ENCODE data around the gene NELL2. TPM values are rescaled to one million over a fixed set of nuclear protein-coding genes. Genes with fewer than 3 reads are reported as not detected.
"Not testable (repeated sequence)": the region's sequence is repeated elsewhere in the genome, so short reads cannot be mapped to it uniquely, and the experiment has no call there.

Gene NELL2
- polyA plus RNA-seq, result 1 to 10 TPM in 1 of 3 donors, under 1 TPM in 2; 0.26 to 2.7 (median 0.97) TPM

- 0 to 1% (median 1%) methylated on average over 40 to 53 of the region's 53 CpGs for WGBS, 3 donors
- H3K27ac ChIP-seq (ENCODE audit: low read depth, low read length), result no peak within 1 kb of the TSS
These were observed at the start of gene NELL2 for GRCh38 chr12:44875954-44876543. NELL2 (minus strand) TSS chr12:44876315; CDS start chr12:44875869, 446 bp downstream.

- no peak overlapping the region for H3K27ac ChIP-seq (ENCODE audit: low read depth, low read length)
- 68 to 82% (median 72%) methylated on average over 3 of the region's 3 CpGs for whole genome bisulfite sequencing, 3 donors
These were observed 45.6 kb upstream of the NELL2 start for GRCh38 chr12:44921736-44922135.

DNA sequence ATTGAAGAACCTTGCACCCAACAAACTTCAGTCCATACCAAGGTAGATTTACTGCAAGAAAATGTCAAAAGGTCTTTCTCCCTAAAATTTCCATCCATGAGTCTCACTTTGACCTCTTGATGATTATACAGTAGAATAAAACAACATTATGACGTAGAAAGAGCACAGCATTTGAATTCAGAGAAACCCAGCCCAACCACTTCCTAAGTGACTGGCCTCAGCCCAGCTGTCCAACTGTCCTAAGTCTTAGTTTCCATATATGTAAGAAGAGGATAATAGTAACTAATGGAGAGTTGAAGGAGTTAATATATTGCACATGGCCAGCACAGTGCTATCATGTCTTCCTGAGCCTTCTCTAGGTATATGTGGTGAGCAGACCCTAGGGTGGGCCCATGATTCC, 41.0 kb upstream of the NELL2 start:
- 34 to 83% (median 49%) methylated on average over 1 of the region's 1 CpG for WGBS, 3 donors
- H3K27ac ChIP-seq (ENCODE audit: low read depth, low read length), result no peak overlapping the region

DNA sequence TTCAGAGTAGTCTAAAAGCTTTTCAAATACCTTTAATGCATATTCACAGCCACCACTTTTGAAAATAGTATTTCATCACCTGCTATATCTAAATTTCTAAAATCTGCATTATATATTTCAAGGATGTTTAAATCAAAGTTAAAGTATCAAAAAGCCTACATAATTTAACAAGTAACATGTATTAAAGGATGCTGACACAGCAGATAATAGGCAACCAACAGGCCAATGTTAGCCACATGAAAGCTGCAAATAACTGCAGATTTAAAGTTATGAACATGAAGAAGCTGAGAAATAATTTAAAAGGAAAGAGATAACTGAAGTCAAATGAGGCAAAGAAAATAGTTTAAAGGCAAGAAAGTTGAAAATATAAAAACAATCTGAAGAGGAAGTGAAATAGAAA, 39.8 kb upstream of the NELL2 start:
- no peak overlapping the region for H3K27ac ChIP-seq (ENCODE audit: low read depth, low read length)

- H3K27ac ChIP-seq (ENCODE audit: low read depth, low read length), result no peak overlapping the region
- 72 to 84% (median 76%) methylated on average over 2 of the region's 2 CpGs for WGBS, 3 donors
These were observed 28.2 kb upstream of the NELL2 start for GRCh38 chr12:44904321-44904720.

DNA sequence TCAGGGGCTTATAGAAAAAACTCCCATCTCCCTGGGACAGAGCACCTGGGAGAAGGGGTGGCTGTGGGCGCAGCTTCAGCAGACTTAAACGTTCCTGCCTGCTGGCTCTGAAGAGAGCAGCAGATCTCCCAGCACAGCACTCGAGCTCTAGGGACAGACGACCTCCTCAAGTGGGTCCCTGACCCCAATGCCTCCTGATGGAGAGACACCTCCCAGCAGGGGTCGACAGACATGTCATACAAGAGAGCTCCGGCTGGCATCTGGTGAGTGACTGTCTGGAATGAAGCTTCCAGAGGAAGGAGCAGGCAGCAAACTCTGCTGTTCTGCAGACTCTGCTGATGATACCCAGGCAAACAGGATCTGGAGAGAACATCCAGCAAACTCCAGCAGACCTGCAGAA, 22.0 kb upstream of the NELL2 start:
- WGBS, 3 donors, result 65 to 85% (median 80%) methylated on average over 6 of the region's 6 CpGs
- not testable (repeated sequence) for H3K27ac ChIP-seq (ENCODE audit: low read depth, low read length)

- H3K27ac ChIP-seq (ENCODE audit: low read depth, low read length), result no peak overlapping the region
- 75 to 90% (median 87%) methylated on average over 3 of the region's 3 CpGs for WGBS, 3 donors
These were observed 13.8 kb upstream of the NELL2 start for GRCh38 chr12:44889926-44890325.

DNA sequence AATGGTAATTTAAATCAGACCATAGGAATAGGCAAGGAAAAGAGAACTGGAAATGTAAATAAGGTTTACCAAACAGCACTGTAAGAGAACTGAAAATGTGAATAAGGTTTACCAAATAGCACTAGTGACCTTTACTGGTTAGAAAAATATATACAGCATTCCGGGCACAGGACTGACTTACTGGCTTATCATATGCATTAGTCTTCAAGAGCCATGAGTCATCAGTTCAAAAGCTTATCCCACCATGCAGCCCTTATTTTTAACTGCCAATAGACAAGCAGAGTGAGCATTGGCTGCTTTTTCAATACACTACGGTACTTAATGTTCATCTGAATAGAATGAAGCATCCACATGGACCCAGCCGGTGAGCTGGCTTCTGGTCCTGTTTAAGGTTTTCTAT, 13.0 kb upstream of the NELL2 start:
- H3K27ac ChIP-seq (ENCODE audit: low read depth, low read length), result no peak overlapping the region
- WGBS, 3 donors, result 74 to 87% (median 86%) methylated on average over 3 of the region's 3 CpGs

- no peak overlapping the region for H3K27ac ChIP-seq (ENCODE audit: low read depth, low read length)
These were observed 9.8 kb upstream of the NELL2 start for GRCh38 chr12:44885902-44886301.

DNA sequence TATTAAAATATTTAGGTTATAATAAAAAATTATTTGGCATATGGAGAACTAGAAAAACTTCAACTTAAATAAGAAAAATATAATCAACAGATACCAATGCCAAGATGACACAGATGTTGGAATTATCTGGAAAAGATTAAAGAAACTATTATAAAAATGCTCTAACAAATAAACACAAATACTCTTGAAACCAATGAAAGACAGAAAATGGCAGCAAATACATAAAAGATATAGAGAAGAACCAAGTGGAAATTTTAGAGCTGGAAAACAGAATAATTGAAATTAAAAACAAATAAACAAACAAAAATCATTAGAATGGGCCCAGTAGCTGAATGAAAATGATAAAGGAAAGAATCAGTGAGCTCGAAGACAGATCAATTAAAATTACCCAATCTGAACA, 5.1 kb upstream of the NELL2 start:
- 66 to 90% (median 73%) methylated on average over 1 of the region's 1 CpG for WGBS, 3 donors
- no peak overlapping the region for H3K27ac ChIP-seq (ENCODE audit: low read depth, low read length)

DNA sequence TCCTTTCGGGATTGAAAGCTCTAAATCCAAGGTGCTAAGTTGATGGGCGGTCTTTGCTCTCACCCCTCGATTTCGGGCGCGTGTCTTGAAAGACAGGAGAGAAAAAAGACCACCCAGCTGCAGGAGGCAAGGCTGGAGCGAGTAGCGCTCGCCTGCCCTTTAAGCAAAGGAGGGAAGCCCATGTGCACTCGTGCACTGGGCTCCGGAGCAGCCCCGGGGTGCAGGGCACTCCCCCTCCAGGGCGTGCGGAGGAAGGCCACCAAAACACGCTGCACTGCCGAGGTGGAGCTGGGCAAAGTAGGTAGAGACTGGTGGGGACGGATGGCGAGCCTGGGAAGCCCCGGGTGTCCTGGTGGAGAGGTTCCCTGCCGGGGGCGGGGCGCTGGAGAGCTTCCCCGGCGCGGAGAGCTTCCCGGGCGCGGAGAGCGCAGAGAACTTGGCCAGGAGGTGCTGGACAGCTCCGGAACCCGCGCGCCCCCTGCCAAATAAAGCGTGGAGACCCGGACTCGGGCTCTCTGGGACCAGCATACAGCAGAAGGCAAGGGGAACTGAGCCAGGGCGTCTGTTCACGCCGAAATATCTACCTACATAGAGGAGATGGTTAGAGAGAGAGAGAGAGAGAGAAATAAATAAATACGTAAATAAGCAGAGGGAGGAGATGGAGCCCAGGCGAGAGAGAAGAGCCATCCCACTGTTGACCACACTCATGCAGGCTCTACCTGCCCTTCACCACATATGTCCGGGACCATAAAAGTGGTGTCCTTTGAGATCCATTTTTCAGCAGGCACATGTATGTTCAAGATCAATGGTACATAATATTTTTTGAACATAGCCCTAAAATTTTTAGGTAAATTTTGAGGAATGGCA, 662 bp upstream of the NELL2 start:
- H3K27ac ChIP-seq (ENCODE audit: low read depth, low read length), result no peak overlapping the region
- 2 to 3% (median 3%) methylated on average over 41 to 42 of the region's 42 CpGs for WGBS, 3 donors

DNA sequence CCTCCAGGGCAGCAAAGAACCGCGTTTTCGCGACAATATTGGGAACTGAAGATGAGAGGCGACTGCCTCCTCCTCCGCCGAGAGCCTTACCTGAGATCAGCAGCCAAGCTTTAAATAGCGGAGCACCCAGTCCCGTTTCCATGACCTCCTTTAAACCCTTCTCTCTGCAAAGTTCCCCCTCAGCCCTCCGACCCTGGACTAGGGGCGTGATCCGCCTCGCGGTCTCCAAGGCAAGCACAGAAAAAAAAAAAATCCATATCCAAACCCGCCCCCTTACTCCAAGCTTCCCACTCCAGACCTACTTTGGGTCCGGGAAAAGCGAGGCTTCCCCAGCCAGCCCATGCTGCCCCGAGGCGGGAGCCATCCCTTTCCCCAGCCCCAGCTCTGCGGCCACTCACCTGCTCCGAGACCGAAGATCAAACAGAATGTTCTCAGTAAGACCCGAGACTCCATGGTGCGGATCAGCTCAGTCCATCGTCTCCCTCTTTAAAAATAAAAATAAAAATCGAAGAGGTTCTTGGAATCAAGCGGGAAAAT, 630 bp downstream of the NELL2 start:
- 1 to 3% (median 2%) methylated on average over 27 of the region's 27 CpGs for WGBS, 3 donors
- H3K27ac ChIP-seq (ENCODE audit: low read depth, low read length), result no peak overlapping the region

DNA sequence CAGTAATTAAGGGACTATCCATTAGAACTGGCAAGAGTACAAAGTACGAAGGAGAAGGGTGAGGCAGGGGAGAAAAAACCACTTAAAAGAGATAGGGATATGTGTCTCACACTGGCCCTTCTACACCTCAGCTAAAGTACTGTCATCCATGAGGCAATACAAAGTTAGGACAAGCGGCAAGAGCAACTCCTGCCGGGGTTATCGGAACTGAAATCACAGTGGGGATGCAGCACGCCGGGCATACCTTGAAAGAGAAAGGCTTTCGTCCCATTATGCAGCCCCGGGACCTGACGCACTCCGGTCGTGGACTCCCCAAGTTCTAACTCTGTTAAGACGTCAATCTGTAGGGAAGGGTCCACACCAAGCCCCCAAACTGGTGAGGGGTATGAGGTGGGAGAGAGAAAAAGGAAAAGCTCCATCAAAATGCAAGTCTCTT, 1.1 kb downstream of the NELL2 start:
- H3K27ac ChIP-seq (ENCODE audit: low read depth, low read length), result no peak overlapping the region
- 2 to 4% (median 3%) methylated on average over 12 of the region's 12 CpGs for WGBS, 3 donors

GRCh38 chr12:44873898-44874297, 2.2 kb downstream of the NELL2 start:
- 33 to 45% (median 34%) methylated on average over 1 of the region's 1 CpG for WGBS, 3 donors
- no peak overlapping the region for H3K27ac ChIP-seq (ENCODE audit: low read depth, low read length)

- H3K27ac ChIP-seq (ENCODE audit: low read depth, low read length), result no peak overlapping the region
These were observed 6.6 kb downstream of the NELL2 start for GRCh38 chr12:44869503-44869902.

GRCh38 chr12:44863867-44864266, 12.2 kb downstream of the NELL2 start:
- H3K27ac ChIP-seq (ENCODE audit: low read depth, low read length), result no peak overlapping the region
- 0 to 33% (median 1%) methylated on average over 2 of the region's 2 CpGs for WGBS, 3 donors

DNA sequence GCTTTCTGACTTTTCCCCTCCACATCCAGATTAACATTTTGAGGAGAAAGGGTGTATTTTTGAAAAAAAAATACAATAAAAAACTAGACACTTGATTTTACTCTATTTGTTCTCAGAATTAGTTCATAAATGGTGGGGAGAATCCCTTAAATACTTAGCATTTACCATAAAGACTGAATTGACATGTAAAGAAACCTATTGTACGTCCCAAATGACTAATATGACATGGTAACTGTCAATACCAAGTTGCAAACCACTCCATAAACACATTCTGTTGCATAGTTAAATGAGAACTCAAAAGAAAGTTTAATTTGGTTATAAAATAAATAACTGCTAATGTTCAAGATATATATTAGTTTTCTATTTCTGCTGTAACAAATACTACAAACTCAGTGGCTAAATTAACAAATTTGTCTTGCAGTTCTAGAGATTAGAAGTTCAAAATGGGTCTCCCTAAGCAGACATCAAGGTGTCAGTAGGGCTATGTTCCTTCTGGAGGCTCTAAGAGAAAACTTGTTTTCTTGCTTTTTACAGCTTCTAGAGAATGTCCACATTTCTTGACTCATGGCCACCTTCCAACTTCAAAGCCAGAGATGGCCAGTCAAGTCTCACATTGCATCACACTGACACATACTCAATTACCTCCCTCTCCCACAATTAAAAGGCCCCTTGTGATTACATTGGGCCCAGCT, 16.0 kb downstream of the NELL2 start:
- WGBS, 3 donors, result 55 to 73% (median 64%) methylated on average over 1 of the region's 1 CpG
- no peak overlapping the region for H3K27ac ChIP-seq (ENCODE audit: low read depth, low read length)

DNA sequence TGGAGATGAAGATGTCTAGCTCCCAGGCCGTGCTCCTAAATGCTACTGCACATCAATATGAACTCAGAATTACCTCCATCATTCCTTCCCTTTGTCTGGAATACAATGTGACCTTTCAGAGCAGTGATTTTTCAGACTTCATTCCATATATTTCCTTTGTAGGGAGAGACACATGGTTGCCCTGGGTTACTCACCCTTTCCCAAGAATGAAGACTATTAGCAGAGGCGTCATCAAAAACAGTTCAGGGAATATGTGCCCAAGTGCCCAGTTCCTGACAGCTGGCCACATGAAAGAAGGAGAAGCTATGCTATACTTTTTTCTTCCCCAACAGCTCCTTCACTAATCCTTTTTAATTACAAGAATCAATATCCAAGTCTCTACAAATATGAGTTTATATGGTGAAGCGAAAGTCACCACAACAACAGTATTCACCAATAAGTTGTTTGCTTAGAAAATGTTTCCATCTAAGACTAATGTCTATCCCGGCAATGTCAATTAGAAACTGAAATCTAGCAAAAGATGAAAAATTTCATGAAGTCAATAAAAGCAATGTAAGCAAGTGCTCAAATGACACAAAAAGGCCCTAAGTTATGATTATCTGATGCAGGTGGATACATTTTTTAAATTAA, 17.8 kb downstream of the NELL2 start:
- WGBS, 3 donors, result 77 to 88% (median 88%) methylated on average over 4 of the region's 4 CpGs
- H3K27ac ChIP-seq (ENCODE audit: low read depth, low read length), result no peak overlapping the region

- 24 to 33% (median 29%) methylated on average over 2 of the region's 2 CpGs for WGBS, 3 donors
- H3K27ac ChIP-seq (ENCODE audit: low read depth, low read length), result no peak overlapping the region
These were observed 23.6 kb downstream of the NELL2 start for GRCh38 chr12:44852483-44852882.
